NCI-H82 treated with DMSO at 0.1 percent for 48 hours (cell line): Measurements from ENCODE around the gene GRK1.

ENCODE experiments used
- DNase-seq: peaks from one replicate; lab custom pipeline; 2025; ENCODE audit not compliant: unreplicated experiment; lab: John Stamatoyannopoulos, UW

Gene GRK1

DNA sequence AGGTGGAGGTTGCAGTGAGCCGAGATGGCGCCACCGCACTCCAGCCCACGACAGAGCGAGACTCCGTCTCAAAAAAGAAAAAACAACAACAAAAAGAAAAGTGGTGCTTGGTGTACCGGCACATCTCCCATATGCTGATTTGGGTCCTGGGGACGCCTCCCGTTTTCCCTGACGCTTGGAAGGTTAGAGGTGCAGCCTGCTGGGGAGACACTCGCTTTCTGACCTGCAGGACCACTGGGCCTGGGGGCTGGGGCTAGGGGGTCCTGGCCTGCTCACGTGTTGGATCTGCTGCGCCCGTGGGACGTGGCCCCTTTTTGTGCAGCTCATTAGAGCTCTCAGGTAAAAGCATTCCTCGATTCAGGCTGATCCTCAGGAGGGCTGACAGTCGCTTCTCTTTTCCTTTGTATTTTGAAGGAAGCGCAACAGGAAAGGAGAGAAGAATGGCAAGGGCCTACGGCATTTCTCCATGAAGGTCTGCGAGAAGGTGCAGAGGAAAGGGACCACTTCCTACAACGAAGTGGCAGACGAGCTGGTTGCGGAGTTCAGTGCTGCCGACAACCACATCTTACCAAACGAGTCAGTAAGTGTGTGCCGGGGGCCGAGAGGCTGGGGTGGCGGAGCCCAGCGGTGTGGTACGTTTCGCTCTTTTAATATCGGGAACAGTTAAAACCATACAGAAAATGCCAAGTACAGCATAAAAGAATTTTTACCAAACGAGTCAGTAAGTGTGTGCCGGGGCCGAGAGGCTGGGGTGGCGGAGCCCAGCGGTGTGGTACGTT, 34.1 kb upstream of the GRK1 start:
- no peak for DNase-seq

DNA sequence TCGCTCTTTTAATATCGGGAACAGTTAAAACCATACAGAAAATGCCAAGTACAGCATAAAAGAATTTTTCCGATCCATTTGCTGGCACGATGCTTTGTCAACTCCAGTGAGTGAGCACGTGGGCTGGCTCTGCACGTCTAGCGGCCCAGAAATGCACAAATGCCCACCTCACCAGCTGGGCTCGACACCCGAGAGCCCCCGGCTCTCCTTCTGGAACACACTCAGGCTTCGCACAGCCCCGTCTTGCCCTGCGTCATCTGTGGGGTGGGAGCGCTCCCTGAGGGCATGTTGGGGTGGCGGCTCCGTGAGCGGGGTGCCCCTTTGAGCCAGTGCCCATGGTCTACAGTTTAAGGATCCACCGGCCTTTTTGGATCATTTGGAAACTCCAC, 33.5 kb upstream of the GRK1 start:
- no peak for DNase-seq

DNA sequence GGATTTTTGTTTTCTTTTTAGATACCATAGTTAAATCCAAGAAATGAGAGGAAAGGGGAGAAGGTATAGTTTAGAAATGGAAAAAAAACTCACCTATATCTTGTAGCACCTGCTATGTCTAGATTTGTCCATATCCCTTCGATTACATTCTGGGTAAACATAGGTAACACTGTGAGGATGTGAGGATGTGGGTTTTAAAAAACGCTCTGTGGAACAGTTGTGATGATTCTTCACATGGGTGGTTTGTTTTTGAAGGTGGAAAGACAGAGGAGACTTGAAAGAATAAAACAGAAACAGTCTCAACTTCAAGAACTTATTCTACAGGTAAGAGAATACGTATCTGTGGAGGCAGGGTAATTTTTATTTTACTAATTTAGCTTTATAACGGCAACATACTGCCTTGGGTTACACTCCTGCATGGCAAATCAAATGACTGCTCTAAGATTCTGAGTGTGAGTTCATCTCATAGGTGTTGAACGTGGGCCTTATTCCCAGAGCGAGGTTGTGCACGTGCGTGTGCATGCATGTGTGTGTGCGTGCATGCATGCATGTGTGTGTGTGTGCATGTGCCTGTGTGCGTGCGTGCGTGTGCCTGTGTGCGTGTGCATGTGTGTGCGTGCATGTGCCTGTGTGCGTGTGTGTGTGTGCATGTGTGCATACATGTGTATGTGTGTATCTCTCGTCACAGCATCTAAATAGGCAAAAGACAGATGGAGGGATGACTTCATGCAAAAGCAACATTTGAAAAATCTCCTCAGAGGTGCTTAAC, 32.6 kb upstream of the GRK1 start:
- no peak for DNase-seq

DNA sequence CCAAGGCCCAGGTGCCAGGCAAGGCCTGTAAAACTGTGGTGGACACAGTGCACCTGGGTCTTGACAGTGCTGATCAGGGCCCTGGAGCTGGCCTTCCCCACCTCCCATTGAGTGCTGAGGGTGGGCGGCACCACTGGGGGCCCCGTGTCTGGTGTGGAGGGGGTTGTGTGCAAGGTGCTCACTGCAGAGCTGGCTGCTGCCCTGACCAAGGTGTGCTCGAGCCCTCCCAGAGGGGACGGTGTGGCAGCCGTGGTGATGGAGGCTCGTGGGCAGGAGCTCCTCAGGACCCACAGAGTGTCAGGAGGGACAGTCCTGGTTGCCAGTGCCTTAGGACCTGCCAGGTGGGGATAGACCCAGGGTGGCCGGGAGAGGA, 32.0 kb upstream of the GRK1 start:
- DNase-seq: no peak

GRCh38 chr13:113635709-113636108, 31.3 kb upstream of the GRK1 start:
- DNase-seq: no peak

- DNase-seq: no peak
Observed at GRCh38 chr13:113636266-113636963, 30.6 kb upstream of the GRK1 start.

- DNase-seq: no peak
Observed at GRCh38 chr13:113637262-113638160, 29.5 kb upstream of the GRK1 start.

GRCh38 chr13:113638173-113638746, 28.8 kb upstream of the GRK1 start:
- no peak for DNase-seq

- DNase-seq: no peak
Observed at GRCh38 chr13:113638806-113639205, 28.2 kb upstream of the GRK1 start.

DNA sequence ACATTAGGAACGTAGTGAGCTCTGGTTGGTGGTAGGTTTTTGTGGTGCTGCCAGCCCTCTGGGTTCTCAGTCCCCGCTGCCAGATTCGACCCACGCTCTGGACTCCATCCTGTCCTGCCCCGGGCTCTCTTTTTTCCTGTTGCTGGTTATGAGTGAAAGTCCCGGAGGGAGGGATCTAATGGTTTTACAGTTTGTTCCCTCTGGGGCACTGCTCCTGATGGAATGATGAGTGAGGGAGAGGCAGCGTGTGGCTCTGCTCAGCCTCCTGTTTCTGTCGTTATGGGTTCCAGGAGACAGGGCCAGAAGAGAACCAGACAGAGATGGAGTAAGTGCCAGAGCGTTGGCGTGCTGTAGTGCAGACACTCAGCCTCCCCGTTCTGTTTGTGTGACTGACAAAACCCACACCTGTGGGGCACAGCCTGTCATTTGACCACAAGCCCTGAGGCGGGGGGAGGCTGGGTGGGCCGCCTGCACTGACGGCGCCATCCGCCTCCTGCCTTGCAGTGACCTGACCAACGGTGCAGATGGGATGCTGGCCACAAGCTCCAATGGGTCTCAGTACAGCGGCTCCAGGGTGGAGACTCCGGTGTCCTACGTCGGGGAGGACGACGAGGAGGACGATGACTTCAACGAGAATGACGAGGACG, 27.3 kb upstream of the GRK1 start:
- no peak for DNase-seq

DNA sequence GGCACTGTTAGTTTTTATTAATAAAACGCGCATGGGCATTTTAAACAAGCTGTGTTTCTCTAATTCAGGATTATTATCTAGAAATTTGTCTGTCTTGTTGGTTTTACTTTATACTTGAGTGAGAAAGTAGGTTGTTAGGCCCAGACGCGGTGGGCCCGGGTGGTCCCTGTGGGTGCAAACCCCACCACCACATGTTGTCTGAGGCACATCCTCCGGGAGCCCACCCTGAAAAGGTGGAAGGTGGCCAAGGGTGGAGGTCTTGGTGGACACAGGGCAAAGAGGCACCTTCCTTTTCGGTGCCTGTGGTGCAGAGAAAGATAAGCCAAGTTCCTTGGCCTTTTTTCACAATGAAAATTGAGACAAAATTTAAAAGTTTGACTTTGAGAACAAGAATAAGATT, 25.6 kb upstream of the GRK1 start:
- no peak for DNase-seq

DNA sequence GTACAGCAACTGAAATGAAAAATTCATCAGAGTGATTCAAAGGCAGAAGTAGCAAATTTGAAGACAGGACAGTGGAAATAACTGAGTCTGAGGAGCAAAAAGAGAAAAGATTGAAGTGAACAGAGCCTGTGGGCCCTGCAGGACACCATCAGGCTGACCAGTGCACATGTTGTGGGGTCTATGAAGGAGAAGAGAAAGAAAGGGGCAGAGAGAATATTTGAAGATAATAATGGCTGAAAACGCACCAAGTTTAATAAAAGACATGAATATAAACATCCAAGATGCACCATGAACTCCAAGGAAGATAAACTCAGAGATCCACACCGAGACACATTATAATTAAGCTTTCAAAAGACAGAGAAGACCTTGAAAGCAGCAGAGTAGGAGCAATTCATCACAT, 24.5 kb upstream of the GRK1 start:
- no peak for DNase-seq

- no peak for DNase-seq
Observed at GRCh38 chr13:113643593-113643992, 23.4 kb upstream of the GRK1 start.

DNA sequence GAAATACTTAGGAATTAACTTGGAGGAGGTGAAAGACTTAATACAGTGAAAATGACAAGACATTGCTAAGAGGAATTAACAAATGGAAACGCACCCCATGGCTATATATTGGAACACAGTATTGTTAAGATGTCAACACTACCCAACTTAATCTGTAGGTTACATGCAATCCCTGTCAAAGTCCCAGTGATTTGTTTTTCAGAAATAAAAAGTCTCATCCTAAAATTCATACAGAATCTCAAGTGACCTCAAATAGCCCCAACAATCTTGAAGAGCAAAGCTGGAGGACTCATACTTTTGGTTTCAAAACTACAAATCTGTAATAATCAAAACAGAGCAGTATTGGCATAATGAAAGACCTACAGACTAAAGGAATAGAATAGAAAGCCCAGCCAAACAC, 22.2 kb upstream of the GRK1 start:
- DNase-seq: no peak

GRCh38 chr13:113645329-113645728, 21.7 kb upstream of the GRK1 start:
- no peak for DNase-seq

- DNase-seq: no peak
Observed at GRCh38 chr13:113646376-113646775, 20.6 kb upstream of the GRK1 start.

GRCh38 chr13:113646921-113647340, 20.1 kb upstream of the GRK1 start:
- no peak for DNase-seq

DNA sequence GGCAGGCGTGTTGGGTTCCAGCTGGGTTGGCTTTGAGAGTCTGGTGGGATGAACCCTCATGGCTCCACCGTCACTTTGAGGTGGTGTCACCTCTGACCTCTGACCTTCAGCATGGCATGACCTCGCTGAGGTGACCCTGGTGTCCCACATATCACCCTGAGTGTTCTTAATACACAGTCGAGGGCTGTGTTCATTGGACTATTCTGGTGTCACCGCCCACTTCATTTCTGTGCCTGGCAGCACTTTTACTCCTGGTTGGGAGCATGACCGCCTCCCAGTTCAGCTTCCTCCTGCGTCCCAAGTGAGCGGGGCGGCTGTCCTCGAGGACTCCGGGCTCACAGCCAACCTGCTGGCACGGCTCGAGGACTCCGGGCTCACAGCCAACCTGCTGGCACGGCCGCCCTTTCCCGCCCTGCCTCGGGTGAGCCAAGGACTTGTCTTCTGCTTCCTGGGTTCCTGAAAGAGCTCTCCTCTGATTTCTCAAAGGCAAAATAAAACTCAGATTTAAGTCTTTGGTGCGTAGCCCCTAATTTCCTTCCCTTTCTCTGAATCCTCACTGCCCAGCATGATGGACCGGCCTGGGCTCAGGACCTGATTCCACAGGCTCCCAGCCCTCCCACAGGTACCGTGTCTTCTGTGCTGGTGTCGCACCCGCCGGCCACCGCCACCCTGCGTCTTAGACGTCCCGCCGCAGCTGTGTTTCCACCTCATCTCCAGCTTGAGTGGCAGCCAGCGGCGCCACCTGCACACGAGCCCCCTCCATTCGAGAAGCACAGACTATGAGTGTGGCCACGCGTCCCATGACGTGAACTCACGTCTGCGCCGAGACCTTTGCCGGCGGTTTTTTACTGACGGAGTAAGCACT, 19.4 kb upstream of the GRK1 start:
- DNase-seq: no peak

DNA sequence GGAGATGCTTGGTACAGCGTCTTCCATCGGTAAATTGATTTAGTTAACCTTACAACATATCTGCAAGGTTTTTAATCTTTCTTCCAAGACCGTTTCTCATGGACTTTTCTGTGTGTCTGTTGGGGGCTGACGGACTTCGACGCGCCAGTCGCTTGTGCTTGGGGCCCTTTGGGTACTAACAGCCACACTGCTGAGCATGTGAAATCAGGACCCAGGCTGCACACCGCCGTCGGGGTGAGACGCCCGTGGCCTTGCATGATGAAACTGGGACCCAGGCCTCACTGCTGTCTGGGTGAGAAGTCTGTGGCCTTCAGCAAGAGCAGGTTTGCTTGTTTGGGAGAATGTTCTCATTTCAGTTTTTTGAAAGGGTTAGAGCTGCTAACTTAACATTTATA, 18.8 kb upstream of the GRK1 start:
- no peak for DNase-seq
